Neural crest cell (in vitro differentiated cells): ENCODE data around the gene KLHL8. TPM values are rescaled to one million over a fixed set of nuclear protein-coding genes. Genes with fewer than 3 reads are reported as not detected.
"Not testable (repeated sequence)": the region's sequence is repeated elsewhere in the genome, so short reads cannot be mapped to it uniquely, and the experiment has no call there.

Experiments used
- DNase-seq: peaks from one replicate; pipeline ENCODE4 v3.0.0; 2021; ENCODE audit warnings: low read depth, mixed read lengths, low spot score
- H3K27ac Mint-ChIP-seq: one replicate; pipeline ENCODE4 v1.8.0; 2021; ENCODE audit warnings: mild to moderate bottlenecking, mixed read lengths; ENCODE audit not compliant: unreplicated experiment
- H3K27me3 Mint-ChIP-seq: 2 replicates; pipeline ENCODE4 v1.8.0; 2021; ENCODE audit warnings: low read depth, mild to moderate bottlenecking, mixed read lengths
- H3K36me3 Mint-ChIP-seq: 2 replicates; pipeline ENCODE4 v1.8.0; 2021; ENCODE audit warnings: low read depth, mild to moderate bottlenecking, mixed read lengths
- H3K4me1 Mint-ChIP-seq: 2 replicates; pipeline ENCODE4 v1.8.0; 2021; ENCODE audit warnings: mixed read lengths
- H3K4me3 Mint-ChIP-seq: one replicate; pipeline ENCODE4 v1.8.0; 2021; ENCODE audit warnings: mild to moderate bottlenecking, mixed read lengths
- H3K9me3 Mint-ChIP-seq: 2 replicates; pipeline ENCODE4 v1.8.0; 2021; ENCODE audit warnings: mixed read lengths
- total RNA-seq: library from RNA; stranded (reverse); gene quantifications from 2 replicates; pipeline ENCODE4 v1.2.1, GENCODE V29; 2021
- TF ChIP-seq, protein P1 (sequence below): fragments of 200-600 bp; sonication (generic); conservative IDR thresholded peaks from 2 replicates; pipeline ENCODE4 v1.5.0; 2021; ENCODE audit warnings: antibody characterized with exemption, mild to moderate bottlenecking

The KLHL8 gene
- total RNA-seq, 1 donor from 2014 or later = 18.6 TPM

GRCh38 chr4:87153078-87153870 is 67.1 kb downstream of the KLHL8 start:
- no peak for DNase-seq
- H3K4me3 Mint-ChIP-seq = no peak overlapping the region
- no peaks in the 10 kb centered on the region for H3K36me3 Mint-ChIP-seq
- H3K27ac Mint-ChIP-seq = no peak overlapping the region
- H3K4me1 Mint-ChIP-seq = peaks cover 21% of the 10 kb centered on the region
- H3K9me3 Mint-ChIP-seq = no peaks in the 10 kb centered on the region
- no peaks in the 10 kb centered on the region for H3K27me3 Mint-ChIP-seq
- TF ChIP-seq, protein P1, sequence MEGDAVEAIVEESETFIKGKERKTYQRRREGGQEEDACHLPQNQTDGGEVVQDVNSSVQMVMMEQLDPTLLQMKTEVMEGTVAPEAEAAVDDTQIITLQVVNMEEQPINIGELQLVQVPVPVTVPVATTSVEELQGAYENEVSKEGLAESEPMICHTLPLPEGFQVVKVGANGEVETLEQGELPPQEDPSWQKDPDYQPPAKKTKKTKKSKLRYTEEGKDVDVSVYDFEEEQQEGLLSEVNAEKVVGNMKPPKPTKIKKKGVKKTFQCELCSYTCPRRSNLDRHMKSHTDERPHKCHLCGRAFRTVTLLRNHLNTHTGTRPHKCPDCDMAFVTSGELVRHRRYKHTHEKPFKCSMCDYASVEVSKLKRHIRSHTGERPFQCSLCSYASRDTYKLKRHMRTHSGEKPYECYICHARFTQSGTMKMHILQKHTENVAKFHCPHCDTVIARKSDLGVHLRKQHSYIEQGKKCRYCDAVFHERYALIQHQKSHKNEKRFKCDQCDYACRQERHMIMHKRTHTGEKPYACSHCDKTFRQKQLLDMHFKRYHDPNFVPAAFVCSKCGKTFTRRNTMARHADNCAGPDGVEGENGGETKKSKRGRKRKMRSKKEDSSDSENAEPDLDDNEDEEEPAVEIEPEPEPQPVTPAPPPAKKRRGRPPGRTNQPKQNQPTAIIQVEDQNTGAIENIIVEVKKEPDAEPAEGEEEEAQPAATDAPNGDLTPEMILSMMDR = no peak

DNA sequence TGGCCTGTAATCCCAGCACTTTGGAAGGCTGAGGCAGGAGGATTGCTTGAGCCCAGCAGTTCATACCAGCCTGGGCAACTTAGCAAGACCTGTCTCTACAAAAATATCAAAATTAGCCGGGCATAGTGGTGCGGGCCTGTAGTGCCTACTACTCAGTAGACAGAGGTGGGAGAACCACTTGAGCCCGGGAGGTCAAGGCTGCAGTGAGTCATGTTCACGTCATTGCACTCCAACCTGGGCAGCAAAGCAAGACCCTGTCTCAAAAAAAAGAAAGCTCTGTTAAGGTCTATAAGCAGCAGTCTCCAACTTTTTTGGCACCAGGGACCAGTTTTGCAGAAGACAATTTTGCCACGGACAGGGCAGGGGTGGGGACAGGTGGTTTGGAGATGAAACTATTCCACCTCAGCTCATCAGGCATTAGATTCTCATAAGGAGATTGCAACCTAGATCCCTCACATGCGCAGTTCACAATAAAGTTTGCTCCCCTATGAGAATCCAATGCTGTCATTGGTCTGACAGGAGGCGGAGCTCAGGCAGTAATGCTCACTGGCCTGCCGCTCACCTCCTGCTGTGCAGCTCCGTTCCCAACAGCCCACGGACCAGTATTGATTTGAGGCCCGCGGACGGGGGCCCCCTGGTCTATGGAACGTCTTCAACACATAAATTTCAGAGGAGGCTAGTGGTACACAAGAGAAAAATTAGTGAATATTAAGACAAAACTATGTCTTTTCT is 67.9 kb downstream of the KLHL8 start:
- no peaks in the 10 kb centered on the region for H3K9me3 Mint-ChIP-seq
- H3K4me1 Mint-ChIP-seq = peaks cover 21% of the 10 kb centered on the region
- DNase-seq = no peak
- H3K27me3 Mint-ChIP-seq = no peaks in the 10 kb centered on the region
- H3K4me3 Mint-ChIP-seq = no peak overlapping the region
- H3K27ac Mint-ChIP-seq = peak overlapping the region; percentile 51
- TF ChIP-seq, protein P1 = no peak
- H3K36me3 Mint-ChIP-seq = no peaks in the 10 kb centered on the region

DNA sequence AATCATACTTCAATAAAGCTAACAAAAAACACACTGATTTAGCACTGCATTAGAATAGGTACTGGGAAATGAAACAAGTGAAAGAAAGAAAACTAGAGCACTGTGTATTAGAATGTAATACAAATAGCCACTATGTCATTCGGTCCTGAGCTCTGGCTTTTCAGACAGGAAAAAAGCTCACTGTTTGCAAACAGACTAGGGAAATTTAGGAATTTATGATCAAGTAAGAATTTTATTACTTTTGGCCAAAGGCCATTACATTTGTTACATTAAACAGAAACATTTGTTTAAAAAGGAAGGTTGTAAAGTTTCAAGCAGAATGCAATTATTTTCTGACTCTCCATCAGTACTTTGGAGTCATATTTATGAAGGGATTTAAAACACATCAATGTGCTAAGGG is 68.7 kb downstream of the KLHL8 start:
- Mint-ChIP-seq H3K4me1 (peaks cover 21% of the 10 kb centered on the region), H3K27me3 (no peaks in the 10 kb centered on the region), H3K27ac (no peak overlapping the region), H3K4me3 (no peak overlapping the region), H3K36me3 (no peaks in the 10 kb centered on the region), H3K9me3 (no peaks in the 10 kb centered on the region)
- TF ChIP-seq, protein P1 = no peak
- DNase-seq = no peak

DNA sequence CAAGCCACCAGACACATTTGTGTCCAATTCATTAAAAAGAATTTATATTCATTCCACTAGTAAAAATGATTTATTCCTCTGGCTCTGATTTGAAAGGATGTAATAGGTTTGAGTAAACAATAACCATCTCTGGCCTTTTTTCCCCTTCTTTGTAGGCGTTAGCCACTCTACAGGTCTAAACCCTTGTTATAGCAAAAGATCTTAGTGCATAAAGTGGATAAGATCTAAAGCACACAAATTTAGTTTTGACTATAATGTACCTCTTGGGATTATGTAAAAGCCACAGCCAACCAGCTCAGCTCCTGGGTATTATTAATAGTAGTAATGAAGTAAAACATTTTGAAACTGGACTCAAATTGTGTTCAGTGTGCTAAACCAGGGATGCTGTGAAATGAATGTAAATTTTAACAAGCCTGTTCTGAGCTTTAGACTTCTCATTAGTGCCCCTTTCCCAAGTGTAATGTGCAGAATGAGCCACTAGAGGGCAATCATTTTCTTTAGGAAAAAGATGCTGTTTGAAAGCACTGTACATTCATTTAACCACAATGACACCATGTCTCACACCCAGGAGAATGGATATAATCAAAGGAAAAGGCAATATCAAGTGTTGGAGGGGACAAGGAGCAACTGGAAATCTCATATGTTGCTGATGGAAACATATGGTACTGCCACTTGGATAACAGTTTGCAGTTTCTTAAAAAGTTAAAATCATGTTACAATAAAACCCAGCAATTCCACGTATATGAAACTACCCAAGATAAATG is 69.7 kb downstream of the KLHL8 start:
- TF ChIP-seq, protein P1 = peak; percentile 93
- no peaks in the 10 kb centered on the region for H3K36me3 Mint-ChIP-seq
- H3K27me3 Mint-ChIP-seq = no peaks in the 10 kb centered on the region
- peaks cover 21% of the 10 kb centered on the region for H3K4me1 Mint-ChIP-seq
- H3K4me3 Mint-ChIP-seq = no peak overlapping the region
- DNase-seq = peak; percentile 77
- H3K9me3 Mint-ChIP-seq = no peaks in the 10 kb centered on the region
- no peak overlapping the region for H3K27ac Mint-ChIP-seq

- Mint-ChIP-seq H3K4me1 (no peaks in the 10 kb centered on the region), H3K36me3 (peaks cover 2% of the 10 kb centered on the region), H3K27me3 (no peaks in the 10 kb centered on the region), H3K27ac (no peak overlapping the region), H3K9me3 (no peaks in the 10 kb centered on the region), H3K4me3 (no peak overlapping the region)
- DNase-seq = no peak
- TF ChIP-seq, protein P1 = no peak
Observed at GRCh38 chr4:87147116-87147515, 73.3 kb downstream of the KLHL8 start.

GRCh38 chr4:87145934-87146333 is 74.5 kb downstream of the KLHL8 start:
- not testable (repeated sequence) for H3K27ac Mint-ChIP-seq, H3K27me3 Mint-ChIP-seq, H3K4me3 Mint-ChIP-seq, H3K4me1 Mint-ChIP-seq, H3K36me3 Mint-ChIP-seq, H3K9me3 Mint-ChIP-seq, DNase-seq
